Smooth muscle cell (in vitro differentiated cells): Measurements from ENCODE around the gene CHST11. TPM values are rescaled to one million over a fixed set of nuclear protein-coding genes. Genes with fewer than 3 reads are reported as not detected.

ENCODE experiments used
- DNase-seq: peaks from one replicate; lab custom pipeline; 2025; ENCODE audit not compliant: unreplicated experiment; lab: John Stamatoyannopoulos, UW
- H2AFZ ChIP-seq: fragments of 200-600 bp; sonication (generic); 2 replicates; pipeline ENCODE4 v1.6.0; 2016; ENCODE audit warnings: antibody characterized with exemption, low read depth, mild to moderate bottlenecking
- H3F3A ChIP-seq: fragments of 200-600 bp; sonication (generic); 2 replicates; pipeline ENCODE4 v1.6.0; 2017; ENCODE audit warnings: antibody characterized with exemption, low read depth
- H3K27ac ChIP-seq: fragments of 200-600 bp; sonication (generic); 2 replicates; pipeline ENCODE4 v1.5.1; 2016; ENCODE audit warnings: low read depth, mild to moderate bottlenecking
- H3K27me3 ChIP-seq: fragments of 200-600 bp; sonication (generic); 2 replicates; pipeline ENCODE4 v1.6.1; 2016; ENCODE audit warnings: low read depth, mild to moderate bottlenecking
- H3K36me3 ChIP-seq: fragments of 200-600 bp; sonication (generic); 2 replicates; pipeline ENCODE4 v1.5.1; 2016; ENCODE audit warnings: low read depth
- H3K4me1 ChIP-seq: fragments of 200-600 bp; sonication (generic); 2 replicates; pipeline ENCODE4 v1.5.1; 2016; ENCODE audit warnings: low read depth
- H3K4me2 ChIP-seq: fragments of 200-600 bp; sonication (generic); 2 replicates; pipeline ENCODE4 v1.6.0; 2016; ENCODE audit warnings: mild to moderate bottlenecking
- H3K4me3 ChIP-seq: fragments of 200-600 bp; sonication (generic); 2 replicates; pipeline ENCODE4 v1.5.1; 2016; ENCODE audit warnings: mild to moderate bottlenecking
- H3K79me2 ChIP-seq: fragments of 200-600 bp; sonication (generic); 2 replicates; pipeline ENCODE4 v1.6.0; 2016; ENCODE audit warnings: low read depth, mild to moderate bottlenecking
- H3K9ac ChIP-seq: fragments of 200-600 bp; sonication (generic); 2 replicates; pipeline ENCODE4 v1.6.0; 2016; ENCODE audit warnings: low read depth
- H3K9me3 ChIP-seq: fragments of 200-600 bp; sonication (generic); replicated peaks from 2 replicates; pipeline ENCODE4 v1.5.1; 2016; ENCODE audit warnings: low read depth
- H4K20me1 ChIP-seq: fragments of 200-600 bp; sonication (generic); 2 replicates; pipeline ENCODE4 v1.6.0; 2016; ENCODE audit warnings: low read depth
- WGBS: methylation state at CpG from one replicate; pipeline ENCODE4 v1.1.7; 2016; ENCODE audit warnings: low lambda C conversion rate; 5-methylcytosine and 5-hydroxymethylcytosine counted together
- polyA plus RNA-seq: library from polyadenylated mRNA; unstranded; fragments of >200 nt; fragmentation: Nextera tagmentation; extraction: Ambion mirVana; gene quantifications from 2 replicates; pipeline ENCODE4 v1.2.1, GENCODE V29; 2016
- total RNA-seq: library from RNA; depleted of rRNA; stranded (reverse); fragments of >200 nt; gene quantifications from 2 replicates; pipeline ENCODE4 v1.2.3, GENCODE V29; 2014
- TF ChIP-seq, protein P1 (sequence below): fragments of 200-600 bp; sonication (generic); IDR thresholded peaks from 2 replicates; pipeline ENCODE4 v1.5.1; 2017; ENCODE audit warnings: borderline replicate concordance, mild to moderate bottlenecking, antibody characterized with exemption; ENCODE audit not compliant: insufficient read depth, poor library complexity, severe bottlenecking

CHST11 gene
- total and polyA plus RNA-seq, 2 experiments from 2014 or later, result 6.9 to 10.2 TPM

GRCh38 chr12:104698871-104699270 lies 242.1 kb downstream of the CHST11 start:
- H4K20me1 ChIP-seq, result peaks cover 6% of the 10 kb centered on the region
- H3F3A ChIP-seq, result no peaks in the 10 kb centered on the region
- no peak overlapping the region for H3K9ac ChIP-seq
- H3K36me3 ChIP-seq, result no peaks in the 10 kb centered on the region
- H3K9me3 ChIP-seq, result no peaks in the 10 kb centered on the region
- TF ChIP-seq, protein P1, sequence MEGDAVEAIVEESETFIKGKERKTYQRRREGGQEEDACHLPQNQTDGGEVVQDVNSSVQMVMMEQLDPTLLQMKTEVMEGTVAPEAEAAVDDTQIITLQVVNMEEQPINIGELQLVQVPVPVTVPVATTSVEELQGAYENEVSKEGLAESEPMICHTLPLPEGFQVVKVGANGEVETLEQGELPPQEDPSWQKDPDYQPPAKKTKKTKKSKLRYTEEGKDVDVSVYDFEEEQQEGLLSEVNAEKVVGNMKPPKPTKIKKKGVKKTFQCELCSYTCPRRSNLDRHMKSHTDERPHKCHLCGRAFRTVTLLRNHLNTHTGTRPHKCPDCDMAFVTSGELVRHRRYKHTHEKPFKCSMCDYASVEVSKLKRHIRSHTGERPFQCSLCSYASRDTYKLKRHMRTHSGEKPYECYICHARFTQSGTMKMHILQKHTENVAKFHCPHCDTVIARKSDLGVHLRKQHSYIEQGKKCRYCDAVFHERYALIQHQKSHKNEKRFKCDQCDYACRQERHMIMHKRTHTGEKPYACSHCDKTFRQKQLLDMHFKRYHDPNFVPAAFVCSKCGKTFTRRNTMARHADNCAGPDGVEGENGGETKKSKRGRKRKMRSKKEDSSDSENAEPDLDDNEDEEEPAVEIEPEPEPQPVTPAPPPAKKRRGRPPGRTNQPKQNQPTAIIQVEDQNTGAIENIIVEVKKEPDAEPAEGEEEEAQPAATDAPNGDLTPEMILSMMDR, result no peak
- H2AFZ ChIP-seq, result no peak overlapping the region
- 81% methylated on average over 3 of the region's 3 CpGs for WGBS
- H3K4me1 ChIP-seq, result no peaks in the 10 kb centered on the region
- no peaks in the 10 kb centered on the region for H3K27me3 ChIP-seq
- no peak overlapping the region for H3K27ac ChIP-seq
- DNase-seq, result no peak
- no peak overlapping the region for H3K4me2 ChIP-seq
- H3K4me3 ChIP-seq, result no peak overlapping the region
- H3K79me2 ChIP-seq, result no peaks in the 10 kb centered on the region

DNA sequence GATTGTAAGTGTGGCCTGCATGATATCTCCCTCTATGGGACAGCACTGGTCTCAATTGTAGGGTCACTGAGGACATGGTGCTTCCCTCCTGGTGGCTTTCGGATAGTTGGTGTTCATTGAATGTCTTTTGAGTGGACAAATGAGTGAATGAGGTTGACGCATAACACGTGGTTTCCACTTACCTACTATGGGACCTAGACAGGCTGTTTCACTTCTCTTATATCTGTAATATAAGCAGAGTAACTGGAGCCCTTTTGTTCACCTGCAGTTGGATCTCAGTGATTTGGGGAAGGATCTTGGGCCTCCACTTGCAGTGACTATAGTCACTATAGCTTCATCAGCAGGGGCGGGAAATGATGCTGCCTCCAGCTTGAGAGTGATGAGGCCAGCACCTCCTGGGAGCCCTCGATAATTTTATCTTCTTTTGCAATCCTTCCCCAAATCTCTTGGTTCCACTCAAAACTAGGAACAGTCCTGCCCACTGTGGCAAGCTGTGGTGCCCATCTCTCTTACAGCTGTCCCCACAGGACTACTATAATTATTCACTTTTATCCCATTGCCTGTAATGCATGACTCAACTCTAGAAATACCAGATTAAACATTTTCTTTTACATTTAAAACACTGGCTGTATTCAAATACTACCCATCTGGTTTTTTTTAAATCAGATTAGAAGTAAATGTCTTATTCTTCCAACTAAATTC lies 242.9 kb downstream of the CHST11 start:
- no peak for DNase-seq
- H3K9me3 ChIP-seq, result no peaks in the 10 kb centered on the region
- no peak overlapping the region for H2AFZ ChIP-seq
- no peaks in the 10 kb centered on the region for H3F3A ChIP-seq
- H3K27me3 ChIP-seq, result no peaks in the 10 kb centered on the region
- no peaks in the 10 kb centered on the region for H3K36me3 ChIP-seq
- H3K79me2 ChIP-seq, result no peaks in the 10 kb centered on the region
- TF ChIP-seq, protein P1, result no peak
- H3K9ac ChIP-seq, result no peak overlapping the region
- no peak overlapping the region for H3K4me2 ChIP-seq
- H4K20me1 ChIP-seq, result peaks cover 6% of the 10 kb centered on the region
- WGBS, result 92% methylated on average over 5 of the region's 5 CpGs
- H3K4me3 ChIP-seq, result no peak overlapping the region
- no peak overlapping the region for H3K27ac ChIP-seq
- no peaks in the 10 kb centered on the region for H3K4me1 ChIP-seq

GRCh38 chr12:104700324-104700723 lies 243.6 kb downstream of the CHST11 start:
- Histone ChIP-seq H3K9ac (no peak overlapping the region), H3K27me3 (no peaks in the 10 kb centered on the region), H3F3A (no peaks in the 10 kb centered on the region), H2AFZ (no peak overlapping the region), H3K9me3 (no peaks in the 10 kb centered on the region), H3K4me3 (no peak overlapping the region), H3K79me2 (no peaks in the 10 kb centered on the region), H4K20me1 (peaks cover 6% of the 10 kb centered on the region), H3K36me3 (no peaks in the 10 kb centered on the region), H3K4me1 (no peaks in the 10 kb centered on the region), H3K4me2 (no peak overlapping the region), H3K27ac (no peak overlapping the region)
- 89% methylated on average over 1 of the region's 1 CpG for WGBS
- no peak for DNase-seq
- TF ChIP-seq, protein P1, result no peak

GRCh38 chr12:104701301-104701700 lies 244.6 kb downstream of the CHST11 start:
- DNase-seq, result no peak
- no peaks in the 10 kb centered on the region for H3F3A ChIP-seq
- no peaks in the 10 kb centered on the region for H3K4me1 ChIP-seq
- peaks cover 6% of the 10 kb centered on the region for H4K20me1 ChIP-seq
- H3K9me3 ChIP-seq, result no peaks in the 10 kb centered on the region
- TF ChIP-seq, protein P1, result no peak
- no peak overlapping the region for H3K4me2 ChIP-seq
- no peak overlapping the region for H3K4me3 ChIP-seq
- WGBS, result 82% methylated on average over 7 of the region's 7 CpGs
- no peaks in the 10 kb centered on the region for H3K27me3 ChIP-seq
- H2AFZ ChIP-seq, result no peak overlapping the region
- H3K27ac ChIP-seq, result no peak overlapping the region
- H3K79me2 ChIP-seq, result no peaks in the 10 kb centered on the region
- H3K9ac ChIP-seq, result no peak overlapping the region
- no peaks in the 10 kb centered on the region for H3K36me3 ChIP-seq
